Panc1 (cell line): Measurements from ENCODE around the gene WDR64. TPM values are rescaled to one million over a fixed set of nuclear protein-coding genes. Genes with fewer than 3 reads are reported as not detected.

ENCODE experiments used
- ATAC-seq: fragments of 200-7000 bp; cut with Tn5 transposase; 2 replicates; pipeline ENCODE4 v1.9.1; 2020; ENCODE audit warnings: mild to moderate bottlenecking, moderate library complexity
- BruUV-seq: library from RNA; stranded (reverse); fragments of 400-500 nt; replicated peaks from 2 replicates; lab custom pipeline; 2021; lab: Mats Ljungman, UMichigan
- CTCF ChIA-PET: fragments of 300-600 bp; sonication (Branson Sonifier 250); formaldehyde crosslinking; loops from one replicate; lab custom pipeline; 2022; ENCODE audit warnings: antibody characterized with exemption; lab: Charles Lee
- POLR2A ChIA-PET: fragments of 300-600 bp; sonication (Branson Sonifier 250); formaldehyde crosslinking; loops from one replicate; lab custom pipeline; 2022; ENCODE audit warnings: antibody characterized with exemption; lab: Charles Lee
- DNase-seq: peaks from one replicate; pipeline ENCODE4 v3.0.0-alpha.2; 2010; ENCODE audit warnings: low read depth, low spot score
- H3K27ac ChIP-seq: 2 replicates; pipeline ENCODE4 v1.5.1; 2011; ENCODE audit warnings: mild to moderate bottlenecking, low read length, inconsistent platforms
- H3K27me3 ChIP-seq: fragments of 200-500 bp; sonication (Bioruptor generic); 2 replicates; pipeline ENCODE4 v1.6.0; 2014; ENCODE audit warnings: low read length, inconsistent platforms; ENCODE audit not compliant: control insufficient read depth, insufficient read depth
- H3K36me3 ChIP-seq: fragments of 200-500 bp; sonication (Bioruptor generic); 2 replicates; pipeline ENCODE4 v1.5.1; 2014; ENCODE audit warnings: inconsistent platforms, mild to moderate bottlenecking, low read length, moderate library complexity; ENCODE audit not compliant: control insufficient read depth, insufficient read depth
- H3K4me1 ChIP-seq: 2 replicates; pipeline ENCODE4 v1.5.1; 2011; ENCODE audit warnings: inconsistent platforms, mild to moderate bottlenecking, low read length, moderate library complexity; ENCODE audit not compliant: control insufficient read depth, insufficient read depth
- H3K4me3 ChIP-seq, 2 experiments: 2 replicates each; pipeline ENCODE4 v1.5.1; 2011 to 2012; ENCODE audit warnings: low read depth in 2 of 2, low read length in 2 of 2, mild to moderate bottlenecking in 2 of 2, inconsistent platforms in 1 of 2, moderate library complexity in 1 of 2
- H3K9me3 ChIP-seq: fragments of 200-500 bp; sonication (Bioruptor generic); 2 replicates; pipeline ENCODE4 v1.5.1; 2014; ENCODE audit warnings: low read depth, mild to moderate bottlenecking, inconsistent platforms, low read length, moderate library complexity; ENCODE audit not compliant: control insufficient read depth, insufficient read depth
- CTCF ChIP-seq: fragments of 450-650 bp; IDR thresholded peaks from 2 replicates; pipeline ENCODE4 v1.5.1; 2017; ENCODE audit warnings: mild to moderate bottlenecking
- POLR2AphosphoS5 ChIP-seq: IDR thresholded peaks from 2 replicates; pipeline ENCODE4 v1.6.1; 2012; ENCODE audit warnings: mild to moderate bottlenecking, low read depth, low read length, moderate library complexity
- SIN3A ChIP-seq: IDR thresholded peaks from 2 replicates; pipeline ENCODE4 v1.6.1; 2012; ENCODE audit warnings: low read depth, mild to moderate bottlenecking, low read length, moderate library complexity, borderline replicate concordance; ENCODE audit not compliant: insufficient read depth
- TCF7L2 ChIP-seq: IDR thresholded peaks from 2 replicates; pipeline ENCODE4 v1.6.1; 2011; ENCODE audit warnings: mild to moderate bottlenecking, low read depth, low read length, inconsistent platforms
- in situ Hi-C: cut with HindIII; loops from 2 replicates; pipeline ENCODE4 v1.10.0; 2016; ENCODE audit warnings: low sequenced_read_pairs, low pct_unique_long_range_greater_than_20kb
- intact Hi-C: fragments of 100-400 bp; cut with micrococcal nuclease; formaldehyde crosslinking; loops from one replicate; pipeline ENCODE4 v1.10.0; 2022; ENCODE audit not compliant: unreplicated experiment
- total RNA-seq: library from RNA; stranded (reverse); gene quantifications from one replicate; pipeline ENCODE4 v1.2.1, GENCODE V29; 2021; ENCODE audit not compliant: unreplicated experiment
- TF ChIP-seq, protein P1 (sequence below), 2 experiments: IDR thresholded peaks; 2 replicates each; pipeline ENCODE4 v1.6.1; 2011 to 2012; ENCODE audit warnings: low read depth in 2 of 2, control low read depth in 1 of 2, low read length in 1 of 2, mild to moderate bottlenecking in 1 of 2, moderate library complexity in 1 of 2; ENCODE audit not compliant: insufficient read depth in 1 of 2

WDR64 gene
- total RNA-seq, 1 experiment from 2014 or later, result not detected

GRCh38 chr1:241775021-241775420 is 122.9 kb downstream of the WDR64 start:
- no peaks in the 10 kb centered on the region for H3K9me3 ChIP-seq
- no peak for ATAC-seq
- POLR2A ChIA-PET, result no interaction called here
- CTCF ChIA-PET, result no interaction called here
- no peaks in the 10 kb centered on the region for H3K4me1 ChIP-seq
- no peak for TF ChIP-seq SIN3A
- no peak for TF ChIP-seq POLR2AphosphoS5
- TF ChIP-seq, protein P1, sequence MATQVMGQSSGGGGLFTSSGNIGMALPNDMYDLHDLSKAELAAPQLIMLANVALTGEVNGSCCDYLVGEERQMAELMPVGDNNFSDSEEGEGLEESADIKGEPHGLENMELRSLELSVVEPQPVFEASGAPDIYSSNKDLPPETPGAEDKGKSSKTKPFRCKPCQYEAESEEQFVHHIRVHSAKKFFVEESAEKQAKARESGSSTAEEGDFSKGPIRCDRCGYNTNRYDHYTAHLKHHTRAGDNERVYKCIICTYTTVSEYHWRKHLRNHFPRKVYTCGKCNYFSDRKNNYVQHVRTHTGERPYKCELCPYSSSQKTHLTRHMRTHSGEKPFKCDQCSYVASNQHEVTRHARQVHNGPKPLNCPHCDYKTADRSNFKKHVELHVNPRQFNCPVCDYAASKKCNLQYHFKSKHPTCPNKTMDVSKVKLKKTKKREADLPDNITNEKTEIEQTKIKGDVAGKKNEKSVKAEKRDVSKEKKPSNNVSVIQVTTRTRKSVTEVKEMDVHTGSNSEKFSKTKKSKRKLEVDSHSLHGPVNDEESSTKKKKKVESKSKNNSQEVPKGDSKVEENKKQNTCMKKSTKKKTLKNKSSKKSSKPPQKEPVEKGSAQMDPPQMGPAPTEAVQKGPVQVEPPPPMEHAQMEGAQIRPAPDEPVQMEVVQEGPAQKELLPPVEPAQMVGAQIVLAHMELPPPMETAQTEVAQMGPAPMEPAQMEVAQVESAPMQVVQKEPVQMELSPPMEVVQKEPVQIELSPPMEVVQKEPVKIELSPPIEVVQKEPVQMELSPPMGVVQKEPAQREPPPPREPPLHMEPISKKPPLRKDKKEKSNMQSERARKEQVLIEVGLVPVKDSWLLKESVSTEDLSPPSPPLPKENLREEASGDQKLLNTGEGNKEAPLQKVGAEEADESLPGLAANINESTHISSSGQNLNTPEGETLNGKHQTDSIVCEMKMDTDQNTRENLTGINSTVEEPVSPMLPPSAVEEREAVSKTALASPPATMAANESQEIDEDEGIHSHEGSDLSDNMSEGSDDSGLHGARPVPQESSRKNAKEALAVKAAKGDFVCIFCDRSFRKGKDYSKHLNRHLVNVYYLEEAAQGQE (IDR thresholded peaks at IDR 0.05; ENCODE audit: insufficient read depth in 1 of 2, low read depth in 2 of 2, low read length in 1 of 2), result no peak
- TF ChIP-seq CTCF, result no peak
- no TSS peak for BruUV-seq
- no peak overlapping the region for H3K27ac ChIP-seq
- no peaks in the 10 kb centered on the region for H3K27me3 ChIP-seq
- no peak overlapping the region for H3K4me3 ChIP-seq
- H3K36me3 ChIP-seq, result no peaks in the 10 kb centered on the region; the same call in 1 of the 2 replicates
- in situ Hi-C loops, result no loop called here
- no peak for DNase-seq
- intact Hi-C loops, result no loop called here

DNA sequence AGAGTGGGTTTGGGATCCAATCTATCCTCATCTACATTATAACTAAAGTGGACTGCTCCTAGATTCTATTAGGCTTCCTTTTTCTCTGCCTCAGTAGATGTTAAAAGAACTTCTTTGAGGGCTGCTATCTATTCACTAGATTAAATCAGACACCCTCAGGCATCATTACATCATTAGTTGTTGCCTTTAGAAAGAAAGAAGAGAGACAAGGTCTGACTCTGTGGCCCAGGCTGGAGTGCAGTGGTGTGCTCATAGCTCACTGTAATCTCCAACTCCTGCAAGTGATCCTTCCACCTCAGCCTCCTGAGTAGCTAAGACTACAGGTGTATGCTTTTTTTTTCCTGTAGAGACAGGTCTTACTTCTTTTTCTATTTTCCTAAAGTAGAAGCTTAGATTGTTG is 124.8 kb downstream of the WDR64 start:
- no peak for TF ChIP-seq TCF7L2
- no peak for TF ChIP-seq SIN3A
- TF ChIP-seq POLR2AphosphoS5, result no peak
- no peak for TF ChIP-seq CTCF
- TF ChIP-seq, protein P1 (IDR thresholded peaks at IDR 0.05; ENCODE audit: insufficient read depth in 1 of 2, low read depth in 2 of 2, low read length in 1 of 2), result no peak
- in situ Hi-C loops, result no loop called here
- BruUV-seq, result no TSS peak
- ATAC-seq (no peak), DNase-seq (no peak)
- POLR2A ChIA-PET, result no interaction called here
- Histone ChIP-seq H3K9me3 (no peaks in the 10 kb centered on the region), H3K27me3 (no peaks in the 10 kb centered on the region), H3K36me3 (no peaks in the 10 kb centered on the region), H3K27ac (no peak overlapping the region), H3K4me3 (no peak overlapping the region), H3K4me1 (no peaks in the 10 kb centered on the region)
- intact Hi-C loops, result no loop called here
- CTCF ChIA-PET, result no interaction called here
